HepG2 (cell line): ENCODE data around the gene ARPP19. TPM values are rescaled to one million over a fixed set of nuclear protein-coding genes. Genes with fewer than 3 reads are reported as not detected.
A peak's percentile ranks its signal among the peaks of the same experiment; 100 is the strongest.

ENCODE experiments used
- BCLAF1 ChIP-seq: fragments of 450-650 bp; IDR thresholded peaks from 2 replicates; pipeline ENCODE4 v1.6.1; 2017; ENCODE audit warnings: mild to moderate bottlenecking
- DZIP1 ChIP-seq: sonication (generic); formaldehyde crosslinking; IDR thresholded peaks from 2 replicates; pipeline ENCODE4 v1.5.0; 2020; ENCODE audit warnings: mild to moderate bottlenecking, missing genetic modification reagents
- ELF4 ChIP-seq: sonication (generic); formaldehyde crosslinking; IDR thresholded peaks from 2 replicates; pipeline ENCODE4 v1.5.0; 2020; ENCODE audit warnings: missing genetic modification reagents, mild to moderate bottlenecking, moderate library complexity, borderline replicate concordance
- GMEB1 ChIP-seq: sonication (generic); formaldehyde crosslinking; IDR thresholded peaks from 2 replicates; pipeline ENCODE4 v1.5.1; 2020; ENCODE audit warnings: missing genetic modification reagents, mild to moderate bottlenecking, borderline replicate concordance
- HOXA7 ChIP-seq: sonication (generic); formaldehyde crosslinking; IDR thresholded peaks from 2 replicates; pipeline ENCODE4 v1.8.1; 2022; ENCODE audit warnings: mild to moderate bottlenecking, missing genetic modification reagents, moderate library complexity
- MLX ChIP-seq: IDR thresholded peaks from 2 replicates; pipeline ENCODE4 v1.6.1; 2016
- PAXIP1 ChIP-seq: sonication (generic); formaldehyde crosslinking; conservative IDR thresholded peaks from 2 replicates; pipeline ENCODE4 v1.4.0; 2020; ENCODE audit warnings: mild to moderate bottlenecking, missing genetic modification reagents, moderate library complexity
- RARA ChIP-seq: IDR thresholded peaks from 2 replicates; pipeline ENCODE4 v1.6.1; 2016; ENCODE audit warnings: missing genetic modification reagents, missing compliant biosample characterization
- RBFOX2 ChIP-seq: fragments of 200-400 bp; formaldehyde crosslinking; IDR thresholded peaks from 2 replicates; pipeline ENCODE4 v1.6.1; 2017; ENCODE audit warnings: low read depth, mild to moderate bottlenecking, low read length
- REPIN1 ChIP-seq: sonication (generic); formaldehyde crosslinking; IDR thresholded peaks from 2 replicates; pipeline ENCODE4 v1.8.0; 2022; ENCODE audit warnings: missing genetic modification reagents, low read depth, mild to moderate bottlenecking, borderline replicate concordance
- SMAD1 ChIP-seq: sonication (generic); formaldehyde crosslinking; IDR thresholded peaks from 2 replicates; pipeline ENCODE4 v1.4.0; 2020; ENCODE audit warnings: missing genetic modification reagents, low read depth, mild to moderate bottlenecking, borderline replicate concordance
- SP5 ChIP-seq: IDR thresholded peaks from 2 replicates; pipeline ENCODE4 v1.6.1; 2016; ENCODE audit warnings: low read depth, borderline replicate concordance
- TGIF2 ChIP-seq: IDR thresholded peaks from 2 replicates; pipeline ENCODE4 v1.6.1; 2016; ENCODE audit warnings: control low read depth, missing compliant biosample characterization
- TSC22D2 ChIP-seq: sonication (generic); formaldehyde crosslinking; IDR thresholded peaks from 2 replicates; pipeline ENCODE4 v1.5.1; 2020; ENCODE audit warnings: missing genetic modification reagents, mild to moderate bottlenecking, borderline replicate concordance
- ZMYM3 ChIP-seq: sonication (generic); formaldehyde crosslinking; IDR thresholded peaks from 2 replicates; pipeline ENCODE4 v1.5.1; 2020; ENCODE audit warnings: mild to moderate bottlenecking, missing genetic modification reagents
- ZNF12 ChIP-seq: sonication (generic); formaldehyde crosslinking; IDR thresholded peaks from 2 replicates; pipeline ENCODE4 v1.5.0; 2020; ENCODE audit warnings: missing genetic modification reagents
- ZNF260 ChIP-seq: sonication (generic); formaldehyde crosslinking; IDR thresholded peaks from 2 replicates; pipeline ENCODE4 v1.4.0; 2020; ENCODE audit warnings: missing genetic modification reagents, low read depth, mild to moderate bottlenecking, borderline replicate concordance
- ZNF460 ChIP-seq: sonication (generic); formaldehyde crosslinking; IDR thresholded peaks from 2 replicates; pipeline ENCODE4 v1.5.1; 2020; ENCODE audit warnings: missing genetic modification reagents, mild to moderate bottlenecking, borderline replicate concordance
- ZNF607 ChIP-seq: sonication (generic); formaldehyde crosslinking; IDR thresholded peaks from 2 replicates; pipeline ENCODE4 v1.5.1; 2020; ENCODE audit warnings: missing genetic modification reagents, mild to moderate bottlenecking, borderline replicate concordance
- polyA plus RNA-seq, 8 experiments: library from polyadenylated mRNA; depleted of rRNA in 3 of 8; stranded (reverse) in 7 of 8; unstranded in 1 of 8; fragments of >200 nt; fragmentation: Illumina TruSeq in 4 of 8; extraction: Trizol in 4 of 8; gene quantifications; 2 replicates each; pipeline versions ENCODE4 v1.2.1 to v1.2.3, GENCODE V29; 2011 to 2016; ENCODE audit warnings: low read depth in 4 of 8, missing spikeins in 1 of 8, mixed read lengths in 1 of 8; ENCODE audit not compliant: insufficient read depth in 1 of 8
- total RNA-seq, 5 experiments: library from RNA; depleted of rRNA; stranded (reverse); fragments of >200 nt; fragmentation: Illumina TruSeq; extraction: Trizol; gene quantifications; 2 replicates each; pipeline ENCODE4 v1.2.3, GENCODE V29; 2016; ENCODE audit warnings: low read depth in 1 of 5

ARPP19 gene
- total and polyA plus RNA-seq, 2 of the 13 experiments (the other 11 are each of a cell fraction or from before 2014, with no cell fraction given) = 70.8 to 123 TPM

- TF ChIP-seq DZIP1 (CRISPR knock-in tag) (no peak), GMEB1 (CRISPR knock-in tag) (no peak), ELF4 (CRISPR knock-in tag) (no peak), PAXIP1 (0 out of 2 replicates have a peak, but pooled peaks have one; percentile 15), HOXA7 (no peak), TSC22D2 (CRISPR knock-in tag) (no peak), ZNF460 (CRISPR knock-in tag) (peak; percentile 94), RARA (0 out of 2 replicates have a peak, but pooled peaks have one; percentile 31), ZNF607 (CRISPR knock-in tag) (no peak), SMAD1 (CRISPR knock-in tag) (no peak), BCLAF1 (no peak), RBFOX2 (no peak), ZMYM3 (CRISPR knock-in tag) (peak; percentile 78), ZNF260 (CRISPR knock-in tag) (no peak), ZNF12 (CRISPR knock-in tag) (no peak), TGIF2 (CRISPR knock-in tag) (no peak), REPIN1 (CRISPR knock-in tag) (no peak), SP5 (CRISPR knock-in tag) (no peak), MLX (no peak)
These were observed 31.4 kb downstream of the ARPP19 start (continued) for GRCh38 chr15:52537459-52537858.
